Osteoblast (primary cell): Measurements from ENCODE around the gene SMIM24. TPM values are rescaled to one million over a fixed set of nuclear protein-coding genes. Genes with fewer than 3 reads are reported as not detected.

Experiments used
- DNase-seq: peaks from one replicate; pipeline ENCODE4 v3.0.0; 2011; ENCODE audit warnings: low spot score, mixed read lengths; ENCODE audit not compliant: insufficient read length; ENCODE audit errors: missing footprints
- H2AFZ ChIP-seq: 2 replicates; pipeline ENCODE4 v1.6.0; 2011; ENCODE audit warnings: mild to moderate bottlenecking, low read length
- H3K27ac ChIP-seq: 2 replicates; pipeline ENCODE4 v1.5.1; 2011; ENCODE audit warnings: mild to moderate bottlenecking, low read depth, low read length, moderate library complexity
- H3K27me3 ChIP-seq: 2 replicates; pipeline ENCODE4 v1.6.0; 2012; ENCODE audit warnings: mild to moderate bottlenecking, control low read depth, inconsistent platforms, low read length, moderate library complexity; ENCODE audit not compliant: insufficient read depth
- H3K36me3 ChIP-seq: 2 replicates; pipeline ENCODE4 v1.5.1; 2011; ENCODE audit warnings: mild to moderate bottlenecking, low read length, control low read depth, moderate library complexity; ENCODE audit not compliant: insufficient read depth
- H3K4me1 ChIP-seq: 2 replicates; pipeline ENCODE4 v1.5.1; 2011; ENCODE audit warnings: mild to moderate bottlenecking, low read length, control low read depth, moderate library complexity; ENCODE audit not compliant: insufficient read depth
- H3K4me2 ChIP-seq: 2 replicates; pipeline ENCODE4 v1.6.0; 2011; ENCODE audit warnings: mild to moderate bottlenecking, low read length; ENCODE audit not compliant: insufficient read depth
- H3K4me3 ChIP-seq: fragments of 200-600 bp; sonication (generic); 3 replicates; pipeline ENCODE4 v1.5.1; 2012; ENCODE audit warnings: mild to moderate bottlenecking, low read length, inconsistent platforms; ENCODE audit not compliant: insufficient read depth
- H3K79me2 ChIP-seq: 2 replicates; pipeline ENCODE4 v1.6.0; 2012; ENCODE audit warnings: mild to moderate bottlenecking, low read length, control low read depth, inconsistent platforms; ENCODE audit not compliant: insufficient read depth
- H3K9me3 ChIP-seq: 2 replicates; pipeline ENCODE4 v1.5.1; 2011; ENCODE audit warnings: low read depth, low read length, control low read depth
- H4K20me1 ChIP-seq: 2 replicates; pipeline ENCODE4 v1.6.0; 2012; ENCODE audit warnings: mild to moderate bottlenecking, low read length, control low read depth; ENCODE audit not compliant: insufficient read depth
- CTCF ChIP-seq: IDR thresholded peaks from 2 replicates; pipeline ENCODE4 v1.5.1; 2011; ENCODE audit warnings: mild to moderate bottlenecking, low read depth, low read length, moderate library complexity; ENCODE audit errors: extremely low read depth
- total RNA-seq: library from RNA; depleted of rRNA; stranded (reverse); fragments of >200 nt; gene quantifications from 2 replicates; pipeline ENCODE4 v1.2.3, GENCODE V29; 2012

SMIM24 gene
- total RNA-seq, 1 donor = not detected

GRCh38 chr19:3521104-3521445 lies 40.8 kb upstream of the SMIM24 start:
- DNase-seq = no peak
- peaks cover 24% of the 10 kb centered on the region for H3K36me3 ChIP-seq
- peaks cover 66% of the 10 kb centered on the region for H4K20me1 ChIP-seq

GRCh38 chr19:3520166-3521103 lies 40.1 kb upstream of the SMIM24 start:
- Histone ChIP-seq H3K9me3 (no peaks in the 10 kb centered on the region), H3K27ac (no peak overlapping the region), H3K4me1 (no peaks in the 10 kb centered on the region), H3K79me2 (peaks cover 92% of the 10 kb centered on the region), H3K4me2 (no peak overlapping the region), H3K27me3 (no peaks in the 10 kb centered on the region), H3K36me3 (peaks cover 24% of the 10 kb centered on the region), H4K20me1 (peaks cover 69% of the 10 kb centered on the region), H2AFZ (no peak overlapping the region), H3K4me3 (no peak overlapping the region)
- no peak for DNase-seq
- no peak for TF ChIP-seq CTCF

More at GRCh38 chr19:3521104-3521445, 40.8 kb upstream of the SMIM24 start:
- Histone ChIP-seq H3K79me2 (peaks cover 88% of the 10 kb centered on the region), H3K4me2 (no peak overlapping the region), H3K27ac (no peak overlapping the region), H3K27me3 (no peaks in the 10 kb centered on the region), H3K9me3 (no peaks in the 10 kb centered on the region), H2AFZ (no peak overlapping the region), H3K4me3 (no peak overlapping the region), H3K4me1 (no peaks in the 10 kb centered on the region)
- no peak for TF ChIP-seq CTCF

GRCh38 chr19:3519126-3519525 lies 38.8 kb upstream of the SMIM24 start:
- H3K4me3 ChIP-seq = no peak overlapping the region
- peaks cover 10% of the 10 kb centered on the region for H3K4me1 ChIP-seq
- peaks cover 99% of the 10 kb centered on the region for H3K79me2 ChIP-seq
- no peaks in the 10 kb centered on the region for H3K9me3 ChIP-seq
- DNase-seq = no peak
- no peak for TF ChIP-seq CTCF
- H3K36me3 ChIP-seq = peaks cover 19% of the 10 kb centered on the region
- H3K27me3 ChIP-seq = no peaks in the 10 kb centered on the region
- H4K20me1 ChIP-seq = peaks cover 78% of the 10 kb centered on the region
- no peak overlapping the region for H2AFZ ChIP-seq
- no peak overlapping the region for H3K27ac ChIP-seq
- H3K4me2 ChIP-seq = no peak overlapping the region

- no peak for DNase-seq
- Histone ChIP-seq H3K4me1 (peaks cover 14% of the 10 kb centered on the region), H3K4me2 (no peak overlapping the region), H3K9me3 (no peaks in the 10 kb centered on the region), H3K36me3 (peaks cover 15% of the 10 kb centered on the region), H3K27me3 (no peaks in the 10 kb centered on the region), H2AFZ (no peak overlapping the region), H3K4me3 (no peak overlapping the region), H4K20me1 (peaks cover 79% of the 10 kb centered on the region), H3K79me2 (peaks cover 99% of the 10 kb centered on the region), H3K27ac (no peak overlapping the region)
- TF ChIP-seq CTCF = no peak
These were observed 38.3 kb upstream of the SMIM24 start for GRCh38 chr19:3518659-3519058.
